AG04450 (cell line): ENCODE measurements around the gene STRBP. TPM values are rescaled to one million over a fixed set of nuclear protein-coding genes. Genes with fewer than 3 reads are reported as not detected.

Experiments
- CTCF ChIA-PET: fragments of 300-600, 350-600 bp; formaldehyde crosslinking; extraction: SDS; loops from one replicate; lab custom pipeline; 2022; ENCODE audit warnings: antibody characterized with exemption, inconsistent platforms; lab: Charles Lee
- POLR2A ChIA-PET: fragments of 350-600 bp; formaldehyde crosslinking; extraction: SDS; loops from one replicate; lab custom pipeline; 2021; ENCODE audit warnings: antibody characterized with exemption, inconsistent platforms; lab: Yijun Ruan, JAX
- DNase-seq: peaks from one replicate; pipeline ENCODE4 v3.0.0-alpha.2; 2011; ENCODE audit warnings: low read depth, low spot score
- H3K27ac ChIP-seq: one replicate; pipeline ENCODE4 v1.5.1; 2012; ENCODE audit warnings: low read depth, low read length, control low read depth
- H3K27me3 ChIP-seq: one replicate; pipeline ENCODE4 v1.6.0; 2012; ENCODE audit warnings: low read length; ENCODE audit not compliant: control insufficient read depth, insufficient read depth
- H3K4me3 ChIP-seq: 2 replicates; pipeline ENCODE4 v1.5.1; 2011; ENCODE audit warnings: mild to moderate bottlenecking, low read depth, low read length, control low read depth
- H3K9me3 ChIP-seq: 2 replicates; pipeline ENCODE4 v1.5.1; 2012; ENCODE audit warnings: low read length; ENCODE audit not compliant: control insufficient read depth, insufficient read depth
- CTCF ChIP-seq: IDR thresholded peaks from 2 replicates; pipeline ENCODE4 v1.5.1; 2011; ENCODE audit warnings: low read depth, low read length, control low read depth, inconsistent platforms
- polyA minus RNA-seq: library from RNA; depleted of rRNA, polyadenylated mRNA; stranded (reverse); fragments of >200 nt; gene quantifications from 2 replicates; pipeline ENCODE4 v1.2.3, GENCODE V29; 2011; rRNA and poly(A)+ RNA removed
- polyA plus RNA-seq: library from polyadenylated mRNA; depleted of rRNA; stranded (reverse); fragments of >200 nt; gene quantifications from 2 replicates; pipeline ENCODE4 v1.2.3, GENCODE V29; 2011; rRNA removed

STRBP gene
- 4.0 and 6.3 TPM in 2 replicates for polyA plus RNA-seq
- 4.2 and 4.5 TPM in 2 replicates for polyA minus RNA-seq

DNA sequence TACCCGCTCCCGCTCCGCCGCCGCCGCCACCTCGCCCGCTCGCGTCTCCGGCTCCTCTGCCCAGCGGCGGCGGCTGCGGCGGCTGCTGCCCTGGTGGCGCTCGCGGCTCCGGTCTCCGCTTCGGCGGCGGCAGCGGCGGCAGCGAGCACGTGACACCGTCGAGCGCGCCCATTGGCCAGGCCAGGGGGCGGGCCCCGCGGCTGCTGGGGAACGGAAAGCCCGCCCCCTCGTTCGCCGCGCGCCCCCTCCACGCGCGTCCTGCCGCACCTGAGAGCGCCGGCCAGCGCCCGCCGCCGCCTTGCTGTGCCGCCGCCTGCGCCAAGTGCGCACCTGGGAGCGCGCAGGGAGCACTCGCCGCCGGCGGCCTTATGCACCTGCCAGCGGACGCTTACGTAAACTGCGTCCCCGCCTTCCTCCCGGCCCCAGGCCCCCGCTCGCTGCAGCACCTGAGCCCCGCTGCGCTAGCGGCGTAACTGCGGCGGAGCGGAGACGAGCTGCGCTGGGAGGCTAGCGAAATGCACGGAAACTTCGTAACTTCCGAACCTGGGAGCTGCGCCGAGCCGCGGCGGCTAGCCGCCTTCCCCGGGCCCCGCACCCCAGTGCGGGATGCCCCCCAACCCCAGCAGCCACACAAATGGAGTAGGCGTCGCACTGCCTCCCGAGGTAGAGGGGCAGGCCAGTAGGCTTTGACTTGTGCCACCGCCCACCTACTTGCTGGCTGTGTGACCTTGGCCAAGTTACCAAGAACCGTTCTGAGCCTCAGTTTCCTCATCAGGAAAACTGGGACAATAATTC, at the start of gene STRBP:
Gene STRBP (minus strand): TSS at position 122 of the 795 bp plus-strand sequence. CDS start 84,452 bp downstream, outside the sequence.
- H3K27me3 ChIP-seq: peaks cover 24% of the 10 kb centered on the region
- peak within 1 kb of the TSS; percentile 68 for H3K4me3 ChIP-seq
- H3K9me3 ChIP-seq: no peaks in the 10 kb centered on the region; the same call in 1 of the 2 replicates
- ChIA-PET POLR2A (no interaction called here), CTCF (no interaction called here)
- no peak within 1 kb of the TSS for H3K27ac ChIP-seq
- peak; percentile 20 for DNase-seq
- no peak for TF ChIP-seq CTCF

- Histone ChIP-seq H3K9me3 (no peaks in the 10 kb centered on the region), H3K27me3 (peaks cover 20% of the 10 kb centered on the region), H3K4me3 (no peak overlapping the region), H3K27ac (no peak overlapping the region)
- no peak for TF ChIP-seq CTCF
- no peak for DNase-seq
- ChIA-PET CTCF (interaction anchor here (0.6 kb wide), 1 partner anchor 234 kb away, joined by 3 read pairs; no protein-coding TSS in a partner anchor), POLR2A (no interaction called here)
Measured at GRCh38 chr9:123316053-123316718, 47.8 kb upstream of the STRBP start.

DNA sequence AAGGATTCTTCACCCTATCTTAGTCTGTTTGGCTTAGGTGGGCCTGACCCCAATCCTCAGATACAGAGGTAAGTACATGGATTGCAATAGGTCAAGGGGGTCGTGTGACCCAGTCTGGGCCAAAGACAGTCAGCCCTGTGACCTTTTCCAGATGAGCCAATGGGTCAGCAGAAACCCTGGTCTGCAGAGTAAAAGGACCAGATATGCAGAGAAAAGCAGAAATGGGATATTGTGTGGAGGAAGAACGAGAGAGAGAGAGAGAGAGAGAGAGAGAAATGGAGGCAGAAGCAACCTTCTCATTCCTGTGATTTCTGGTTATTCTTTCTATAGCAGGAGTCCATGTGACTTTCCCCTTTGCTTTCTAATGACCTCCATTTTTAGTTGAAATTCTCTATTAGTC, 47.2 kb upstream of the STRBP start:
- TF ChIP-seq CTCF: no peak
- POLR2A ChIA-PET: no interaction called here
- CTCF ChIA-PET: no interaction called here

GRCh38 chr9:123314617-123315016, 46.2 kb upstream of the STRBP start:
- peaks cover 13% of the 10 kb centered on the region for H3K27me3 ChIP-seq
- ChIA-PET CTCF (no interaction called here), POLR2A (no interaction called here)
- H3K27ac ChIP-seq: no peak overlapping the region
- H3K9me3 ChIP-seq: no peaks in the 10 kb centered on the region
- no peak for DNase-seq
- H3K4me3 ChIP-seq: no peak overlapping the region
- no peak for TF ChIP-seq CTCF

More for the DNA sequence above, 47.2 kb upstream of the STRBP start:
- no peak overlapping the region for H3K27ac ChIP-seq
- no peak for DNase-seq
- no peaks in the 10 kb centered on the region for H3K9me3 ChIP-seq
- H3K4me3 ChIP-seq: no peak overlapping the region
- peaks cover 15% of the 10 kb centered on the region for H3K27me3 ChIP-seq
